IPS-NIHi11 (cell line): Measurements from ENCODE around the gene DCX.
"Not testable (repeated sequence)": the region's sequence is repeated elsewhere in the genome, so short reads cannot be mapped to it uniquely, and the experiment has no call there.

Experiments
- DNase-seq: peaks from one replicate; pipeline ENCODE4 v3.0.0; 2012; ENCODE audit warnings: mixed read lengths, low spot score

The DCX gene

GRCh38 chrX:111365770-111366325 is 46.1 kb downstream of the DCX start:
- no peak for DNase-seq

GRCh38 chrX:111363741-111364140 is 48.3 kb downstream of the DCX start:
- no peak for DNase-seq

GRCh38 chrX:111361751-111362150 is 50.2 kb downstream of the DCX start:
- no peak for DNase-seq

GRCh38 chrX:111360839-111361238 is 51.2 kb downstream of the DCX start:
- DNase-seq, result no peak

- no peak for DNase-seq
These were observed 56.4 kb downstream of the DCX start for GRCh38 chrX:111355523-111356115.

- no peak for DNase-seq
These were observed 57.5 kb downstream of the DCX start for GRCh38 chrX:111354496-111354895.

GRCh38 chrX:111353793-111354192 is 58.2 kb downstream of the DCX start:
- no peak for DNase-seq

GRCh38 chrX:111352424-111352823 is 59.6 kb downstream of the DCX start:
- DNase-seq, result no peak

GRCh38 chrX:111349934-111350333 is 62.1 kb downstream of the DCX start:
- no peak for DNase-seq

GRCh38 chrX:111349101-111349500 is 62.9 kb downstream of the DCX start:
- no peak for DNase-seq

GRCh38 chrX:111348429-111348828 is 63.6 kb downstream of the DCX start:
- no peak for DNase-seq

GRCh38 chrX:111346150-111346549 is 65.8 kb downstream of the DCX start:
- DNase-seq, result not testable (repeated sequence)

GRCh38 chrX:111340054-111340453 is 71.9 kb downstream of the DCX start:
- DNase-seq, result no peak

- DNase-seq, result no peak
These were observed 72.8 kb downstream of the DCX start for GRCh38 chrX:111339212-111339611.

- DNase-seq, result no peak
These were observed 73.8 kb downstream of the DCX start for GRCh38 chrX:111338095-111338698.

GRCh38 chrX:111337067-111337637 is 74.8 kb downstream of the DCX start:
- DNase-seq, result no peak

GRCh38 chrX:111336141-111336540 is 75.9 kb downstream of the DCX start:
- no peak for DNase-seq

- no peak for DNase-seq
These were observed 82.6 kb downstream of the DCX start for GRCh38 chrX:111329370-111329769.

- DNase-seq, result no peak
These were observed 83.1 kb downstream of the DCX start for GRCh38 chrX:111328858-111329257.

GRCh38 chrX:111322231-111322855 is 89.6 kb downstream of the DCX start:
- no peak for DNase-seq

- DNase-seq, result no peak
These were observed 92.5 kb downstream of the DCX start for GRCh38 chrX:111319451-111319850.

- DNase-seq, result no peak
These were observed 93.1 kb downstream of the DCX start for GRCh38 chrX:111318901-111319300.

GRCh38 chrX:111309083-111309482 is 102.9 kb downstream of the DCX start:
- DNase-seq, result no peak
